HG03558 (cell line): ENCODE results near the gene ANXA3.

ENCODE experiments used
- ATAC-seq: cut with Tn5 transposase; IDR thresholded peaks from one replicate; pipeline ENCODE4 v1.9.1; 2021; ENCODE audit warnings: moderate number of reproducible peaks; ENCODE audit not compliant: unreplicated experiment; ENCODE audit errors: extremely low read depth

Gene ANXA3

DNA sequence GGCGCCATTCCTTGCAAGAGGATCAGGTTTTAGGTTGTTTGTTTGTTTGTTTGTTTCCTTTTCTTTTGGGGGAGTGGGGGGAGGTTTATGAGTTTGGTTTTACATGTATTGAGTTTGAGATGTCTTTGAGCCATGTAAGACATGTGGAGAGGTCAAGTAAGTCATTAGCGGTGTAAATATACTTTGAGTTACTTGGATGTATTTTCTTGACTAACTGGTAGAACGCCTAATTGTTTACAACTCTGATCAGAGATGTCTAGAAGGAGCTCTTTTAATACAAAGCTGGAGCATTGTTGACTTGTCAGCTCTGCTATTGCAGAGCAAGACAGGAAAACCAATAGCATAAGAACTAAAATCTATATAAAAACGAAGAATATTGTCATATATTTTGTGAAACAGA, 57.1 kb downstream of the ANXA3 start:
- no peak for ATAC-seq

GRCh38 chr4:78609580-78609979, 58.0 kb downstream of the ANXA3 start:
- no peak for ATAC-seq

DNA sequence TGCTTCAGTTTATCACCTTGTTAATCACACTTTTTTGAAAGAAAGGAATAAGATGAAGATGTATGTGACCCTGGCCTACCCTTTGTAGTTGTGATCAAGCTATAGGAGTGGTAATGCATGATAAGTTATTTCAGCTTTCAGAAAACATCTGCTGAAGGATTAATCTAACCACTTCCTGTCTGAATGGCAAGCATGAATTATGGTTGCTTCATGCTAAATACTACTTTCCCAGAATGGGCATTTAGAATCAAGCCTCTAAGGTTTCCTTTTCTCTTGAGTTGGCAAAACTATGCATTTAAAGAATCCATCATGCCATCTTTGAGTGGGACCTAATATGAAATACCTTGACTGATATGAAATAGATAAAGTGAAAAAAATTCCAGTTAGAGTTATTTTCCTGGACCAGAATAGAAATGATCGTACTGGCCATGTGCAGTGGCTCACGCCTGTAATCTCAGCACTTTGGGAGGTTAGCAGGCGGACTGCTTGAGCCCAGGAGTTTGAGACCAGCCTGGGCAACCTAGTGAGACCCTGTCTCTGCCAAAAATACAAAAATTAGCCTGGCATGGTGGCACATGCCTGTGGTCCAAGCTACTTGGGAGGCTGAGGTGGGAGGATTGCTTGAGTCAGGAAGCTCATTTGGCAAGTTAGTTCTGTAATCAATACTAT, 59.1 kb downstream of the ANXA3 start:
- no peak for ATAC-seq

DNA sequence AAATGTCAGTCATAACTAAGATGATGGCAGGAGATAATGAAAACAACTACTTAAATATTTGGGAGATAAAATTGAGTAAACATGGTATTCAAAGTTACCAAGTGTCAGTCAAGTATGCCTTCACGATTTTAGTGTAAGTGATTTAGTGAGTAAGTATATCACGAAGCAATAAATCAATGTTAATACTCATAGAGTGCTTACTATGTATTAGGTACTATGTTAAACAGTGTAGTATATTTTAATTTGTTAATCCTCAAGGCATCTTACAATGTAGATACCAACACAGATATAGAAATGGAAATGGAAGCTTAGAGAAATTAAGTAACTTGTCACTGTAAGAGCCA, 59.6 kb downstream of the ANXA3 start:
- ATAC-seq = no peak

GRCh38 chr4:78612398-78613178, 61.0 kb downstream of the ANXA3 start:
- no peak for ATAC-seq

GRCh38 chr4:78613522-78614321, 62.2 kb downstream of the ANXA3 start:
- peak; percentile 76 for ATAC-seq

- ATAC-seq = no peak
Measured at GRCh38 chr4:78616046-78616498, 64.5 kb downstream of the ANXA3 start.

DNA sequence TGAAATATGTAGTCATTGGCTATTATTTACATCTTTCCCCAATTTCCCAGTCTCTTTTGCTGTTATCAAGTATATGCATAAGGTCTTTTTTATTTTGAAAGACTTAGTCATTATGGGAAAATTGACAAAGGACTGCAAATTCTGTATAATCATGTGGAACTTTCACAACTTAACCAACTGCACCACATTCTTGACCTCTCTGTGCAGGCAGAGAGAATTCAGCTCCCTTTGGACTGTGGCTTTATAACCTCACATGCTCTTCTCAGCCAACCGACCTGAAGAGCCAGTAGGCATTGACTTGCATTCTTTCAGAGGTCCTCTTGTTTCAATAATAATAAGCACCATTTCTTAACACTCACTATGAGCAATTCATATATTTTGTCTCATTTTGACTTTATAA, 66.9 kb downstream of the ANXA3 start:
- ATAC-seq = no peak

DNA sequence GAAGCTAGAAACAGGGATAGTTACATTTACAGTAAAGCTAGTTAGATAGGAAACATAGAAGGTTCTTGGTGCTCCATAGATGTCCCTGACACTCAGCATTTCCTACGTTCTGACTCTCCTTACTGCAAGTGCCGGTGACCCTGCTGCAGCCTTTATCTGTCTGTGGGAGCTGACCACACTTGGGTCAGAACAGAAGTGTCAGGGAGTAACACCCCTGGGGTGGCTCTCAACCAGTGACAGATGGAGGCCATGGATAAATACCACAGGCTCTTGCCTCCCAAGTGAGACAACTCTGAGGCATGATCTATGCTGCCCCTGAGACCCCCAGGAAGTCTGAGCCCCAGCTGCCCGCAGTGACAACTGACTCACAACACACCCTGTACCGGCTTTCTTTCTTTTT, 69.8 kb downstream of the ANXA3 start:
- ATAC-seq = no peak

- no peak for ATAC-seq
Measured at GRCh38 chr4:78622253-78622979, 70.8 kb downstream of the ANXA3 start.

- ATAC-seq = no peak
Measured at GRCh38 chr4:78624048-78624447, 72.5 kb downstream of the ANXA3 start.

DNA sequence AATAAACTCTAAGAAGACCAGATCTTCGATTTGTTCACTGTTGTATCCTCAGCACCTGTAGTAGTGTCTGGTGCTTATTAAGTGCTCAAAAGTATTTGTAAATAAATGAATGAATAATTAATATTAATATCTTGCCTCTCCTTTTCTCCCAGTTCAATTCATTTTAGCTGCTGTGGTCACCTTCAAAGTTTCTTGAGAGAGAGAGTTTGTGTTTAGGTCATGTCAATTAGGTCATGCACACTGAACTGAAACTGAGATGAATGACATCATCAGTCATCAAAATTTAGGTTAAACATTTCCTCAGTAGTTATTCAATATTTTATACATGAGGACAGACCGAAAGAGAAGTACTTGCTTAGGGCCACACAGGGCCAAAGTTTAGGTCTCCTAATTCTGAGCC, 73.5 kb downstream of the ANXA3 start:
- no peak for ATAC-seq

- ATAC-seq = no peak
Measured at GRCh38 chr4:78627046-78627965, 75.7 kb downstream of the ANXA3 start.

DNA sequence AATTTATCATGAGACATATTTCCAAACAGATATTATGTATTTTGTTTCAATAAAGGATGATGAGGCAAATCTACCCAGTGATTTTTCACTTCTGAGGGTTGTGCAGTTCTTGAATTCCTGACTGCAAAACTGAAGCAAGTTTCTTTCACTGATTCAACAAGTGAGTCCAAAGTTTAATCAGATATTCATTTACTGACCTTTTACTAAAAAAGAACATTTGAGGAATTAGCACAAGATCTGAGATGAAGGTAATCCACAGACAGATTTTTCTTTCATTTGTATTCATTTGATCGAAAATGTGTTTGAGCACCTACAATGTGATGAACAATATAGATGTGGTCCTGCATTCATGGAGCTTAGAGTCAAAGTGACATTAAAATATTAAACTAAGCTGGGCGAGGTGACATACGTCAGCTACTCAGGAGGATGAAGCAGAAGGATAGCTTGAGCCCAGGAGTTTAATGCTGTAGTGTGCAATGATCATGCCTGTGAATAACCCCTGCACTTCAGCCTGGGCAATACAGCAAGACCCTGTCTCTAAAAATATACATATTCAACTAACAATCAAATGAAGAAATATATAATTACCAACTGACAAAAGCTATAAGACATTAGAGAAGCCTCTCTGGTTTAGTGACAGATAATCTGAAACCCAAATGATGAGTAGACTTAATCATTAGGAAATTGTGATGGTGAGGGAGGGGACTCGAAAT, 76.6 kb downstream of the ANXA3 start:
- ATAC-seq = no peak

DNA sequence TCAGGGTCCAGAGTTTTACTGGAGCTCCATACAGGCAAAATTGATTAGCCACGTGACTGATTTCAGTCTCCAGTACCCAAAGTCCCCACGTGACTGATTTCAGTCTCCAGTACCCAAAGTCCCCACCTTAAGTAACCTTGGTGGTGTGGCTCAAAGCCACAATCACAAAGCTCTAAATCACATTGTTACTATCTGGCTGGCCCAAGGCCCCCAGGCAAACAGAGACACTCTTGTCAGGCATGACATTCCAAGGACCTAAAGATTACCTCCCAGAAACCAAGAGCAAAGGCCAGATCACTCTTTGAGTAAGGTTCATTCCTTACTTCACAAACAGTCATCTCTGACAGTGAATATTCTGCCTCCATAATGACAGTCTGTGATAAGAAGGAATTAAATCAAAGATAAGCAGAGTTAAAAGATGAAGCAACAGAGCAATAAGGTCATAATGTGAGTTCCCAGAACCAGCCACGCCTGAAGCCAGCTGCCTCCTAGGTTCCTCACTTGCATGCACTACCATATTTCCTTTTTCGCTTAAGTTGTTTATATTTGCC, 78.5 kb downstream of the ANXA3 start:
- no peak for ATAC-seq

GRCh38 chr4:78630615-78631014, 79.0 kb downstream of the ANXA3 start:
- ATAC-seq = no peak

GRCh38 chr4:78634011-78634664, 82.6 kb downstream of the ANXA3 start:
- ATAC-seq = no peak
